Natural killer cell (primary cell): ENCODE data around the gene SHISAL2A. TPM values are rescaled to one million over a fixed set of nuclear protein-coding genes. Genes with fewer than 3 reads are reported as not detected.
A peak's percentile ranks its signal among the peaks of the same experiment; 100 is the strongest.

Source experiments
- ATAC-seq, 3 donors: fragments of 150-1000 bp in 2 of 3; fragments of 200-7000 bp in 1 of 3; cut with Tn5 transposase; 1 replicate in 1 of 3; 2 replicates in 2 of 3; pipeline ENCODE4 v1.10.0; 2021; ENCODE audit warnings: mild to moderate bottlenecking in 2 of 3, moderate library complexity in 2 of 3
- DNase-seq, 2 donors: peaks; one replicate each; pipeline versions ENCODE4 v3.0.0 to v3.0.0-alpha.2; 2013 to 2021; ENCODE audit warnings: mixed read lengths in 1 of 2
- H3K27ac ChIP-seq: one replicate; pipeline ENCODE4 v1.5.1; 2013; ENCODE audit warnings: mild to moderate bottlenecking, low read length
- H3K27me3 ChIP-seq: one replicate; pipeline ENCODE4 v1.6.1; 2013; ENCODE audit warnings: low read length; ENCODE audit not compliant: control insufficient read depth, insufficient read depth
- H3K36me3 ChIP-seq: one replicate; pipeline ENCODE4 v1.6.1; 2013; ENCODE audit warnings: low read length; ENCODE audit not compliant: control insufficient read depth, insufficient read depth
- H3K4me1 ChIP-seq: one replicate; pipeline ENCODE4 v1.6.1; 2013; ENCODE audit warnings: low read length; ENCODE audit not compliant: control insufficient read depth, insufficient read depth
- H3K4me3 ChIP-seq: one replicate; pipeline ENCODE4 v1.5.1; 2013; ENCODE audit warnings: low read length
- H3K9me3 ChIP-seq: one replicate; pipeline ENCODE4 v1.6.1; 2013; ENCODE audit warnings: low read length; ENCODE audit not compliant: control insufficient read depth, insufficient read depth
- H3K27ac Mint-ChIP-seq, 2 donors: one replicate each; pipeline ENCODE4 v1.8.0; 2022; ENCODE audit warnings: mild to moderate bottlenecking in 2 of 2, mixed read lengths in 2 of 2, moderate library complexity in 1 of 2
- H3K27me3 Mint-ChIP-seq, 2 donors: one replicate each; pipeline ENCODE4 v1.8.0; 2022; ENCODE audit warnings: low read depth in 2 of 2, mixed read lengths in 2 of 2
- H3K36me3 Mint-ChIP-seq: one replicate; pipeline ENCODE4 v1.8.0; 2022; ENCODE audit warnings: mixed read lengths
- H3K4me1 Mint-ChIP-seq, 2 donors: one replicate each; pipeline ENCODE4 v1.8.0; 2022; ENCODE audit warnings: mixed read lengths in 2 of 2
- H3K4me3 Mint-ChIP-seq: one replicate; pipeline ENCODE4 v1.8.0; 2022; ENCODE audit warnings: mild to moderate bottlenecking, moderate library complexity, mixed read lengths
- H3K9me3 Mint-ChIP-seq, 2 donors: one replicate each; pipeline ENCODE4 v1.8.0; 2022; ENCODE audit warnings: mixed read lengths in 2 of 2
- CTCF ChIP-seq: fragments of 200-600 bp; IDR thresholded peaks from one replicate; pipeline ENCODE4 v1.8.0; 2022; ENCODE audit warnings: antibody characterized with exemption
- WGBS: methylation state at CpG from one replicate; pipeline ENCODE4 v1.1.7; 2013; ENCODE audit warnings: missing lambda C conversion rate; ENCODE audit not compliant: insufficient coverage; 5-methylcytosine and 5-hydroxymethylcytosine counted together
- intact Hi-C: fragments of 100-400 bp; cut with micrococcal nuclease; formaldehyde crosslinking; loops from one replicate; pipeline ENCODE4 v1.14.2; 2022
- total RNA-seq, 4 donors: library from RNA; stranded (reverse); fragments of 120-200 nt in 1 of 4; gene quantifications; one replicate each; pipeline versions ENCODE4 v1.2.3 to v1.2.4, GENCODE V29; 2013 to 2022

Gene SHISAL2A
- total RNA-seq, 3 donors from 2014 or later (not counting 1 experiment from before 2014, with no cell fraction given) = 14.0 to 31.4 (median 16.2) TPM

- Histone ChIP-seq H3K27ac (peak overlapping the region; percentile 67), H3K27me3 (no peaks in the 10 kb centered on the region), H3K4me1 (peaks cover 26% of the 10 kb centered on the region), H3K36me3 (peaks cover 18% of the 10 kb centered on the region), H3K4me3 (no peak overlapping the region), H3K9me3 (no peaks in the 10 kb centered on the region)
- Mint-ChIP-seq H3K4me1 (peaks cover 46 to 58% of the 10 kb centered on the region in 2 donors), H3K27ac (peak overlapping the region; percentile 70 to 81), H3K27me3 (no peaks in the 10 kb centered on the region), H3K4me3 (peak overlapping the region; percentile 86), H3K36me3 (no peaks in the 10 kb centered on the region), H3K9me3 (no peaks in the 10 kb centered on the region)
- no peak for TF ChIP-seq CTCF
- 90% methylated on average over 5 of the region's 6 CpGs for WGBS
- ATAC-seq = no peak
- intact Hi-C loops = loop anchor here (2.0 kb wide), 1 partner anchor 51 kb away; the partner anchor contains the start of gene TUT4
- peak in 1 of 2 donors; percentile 19 for DNase-seq
These were observed 29.3 kb upstream of the SHISAL2A start for GRCh38 chr1:52603630-52604029.

GRCh38 chr1:52604063-52604770, 28.8 kb upstream of the SHISAL2A start:
- intact Hi-C loops = no loop called here
- no peak for ATAC-seq
- H3K4me3 Mint-ChIP-seq = peak overlapping the region; percentile 86
- peaks cover 26% of the 10 kb centered on the region for H3K4me1 ChIP-seq
- H3K4me1 Mint-ChIP-seq = peaks cover 46 to 58% of the 10 kb centered on the region in 2 donors
- no peaks in the 10 kb centered on the region for H3K36me3 Mint-ChIP-seq
- DNase-seq = peak in 1 of 2 donors; percentile 17
- no peaks in the 10 kb centered on the region for H3K27me3 ChIP-seq
- H3K36me3 ChIP-seq = peaks cover 19% of the 10 kb centered on the region
- no peak for TF ChIP-seq CTCF
- peak overlapping the region; percentile 8 for H3K27ac ChIP-seq
- no peak overlapping the region for H3K4me3 ChIP-seq
- H3K27me3 Mint-ChIP-seq = no peaks in the 10 kb centered on the region
- peak overlapping the region; percentile 70 to 81 for H3K27ac Mint-ChIP-seq
- H3K9me3 ChIP-seq = no peaks in the 10 kb centered on the region
- no peaks in the 10 kb centered on the region for H3K9me3 Mint-ChIP-seq
- WGBS = 46% methylated on average over 3 of the region's 3 CpGs

- DNase-seq = no peak
- H3K4me3 Mint-ChIP-seq = no peak overlapping the region
- H3K27ac ChIP-seq = no peak overlapping the region
- no peaks in the 10 kb centered on the region for H3K9me3 ChIP-seq
- ATAC-seq = no peak
- no peaks in the 10 kb centered on the region for H3K36me3 Mint-ChIP-seq
- no peaks in the 10 kb centered on the region for H3K27me3 ChIP-seq
- H3K4me1 Mint-ChIP-seq = peaks cover 17 to 30% of the 10 kb centered on the region in 2 donors
- H3K4me3 ChIP-seq = no peak overlapping the region
- no peaks in the 10 kb centered on the region for H3K27me3 Mint-ChIP-seq
- TF ChIP-seq CTCF = no peak
- no peaks in the 10 kb centered on the region for H3K9me3 Mint-ChIP-seq
- WGBS = 96% methylated on average over 1 of the region's 2 CpGs
- intact Hi-C loops = no loop called here
- H3K36me3 ChIP-seq = peaks cover 8% of the 10 kb centered on the region
- H3K4me1 ChIP-seq = peaks cover 13% of the 10 kb centered on the region
- H3K27ac Mint-ChIP-seq = peak overlapping the region; percentile 19
These were observed 19.2 kb upstream of the SHISAL2A start for GRCh38 chr1:52613636-52614373.
